OCI-LY3 (cell line): ENCODE data around the gene TNK1.

Experiments
- H2AFZ ChIP-seq: fragments of 200-600, 300-600 bp; shearing (Covaris generic); 2 replicates; pipeline ENCODE4 v1.6.0; 2014; ENCODE audit warnings: antibody characterized with exemption, low read depth, low read length
- H3K27ac ChIP-seq: fragments of 200-600, 300-600 bp; sonication (generic); 2 replicates; pipeline ENCODE4 v1.5.1; 2014; ENCODE audit warnings: mild to moderate bottlenecking, low read length, moderate library complexity, mixed read lengths
- H3K27me3 ChIP-seq: fragments of 200-600, 300-600 bp; sonication (generic); 2 replicates; pipeline ENCODE4 v1.6.1; 2014; ENCODE audit warnings: low read depth, low read length, mixed read lengths
- H3K36me3 ChIP-seq: fragments of 200-600, 300-600 bp; sonication (generic); replicated peaks from 2 replicates; pipeline ENCODE3; 2014; ENCODE audit warnings: low read depth, low read length, mixed read lengths
- H3K4me1 ChIP-seq: fragments of 300-600, 200-600 bp; sonication (generic); 2 replicates; pipeline ENCODE4 v1.6.1; 2014; ENCODE audit warnings: low read length, mixed read lengths
- H3K4me2 ChIP-seq: fragments of 200-600, 300-600 bp; sonication (generic); 2 replicates; pipeline ENCODE4 v1.6.1; 2014; ENCODE audit warnings: low read length, mixed read lengths
- H3K4me3 ChIP-seq: fragments of 300-600, 200-600 bp; sonication (generic); 2 replicates; pipeline ENCODE4 v1.5.1; 2014; ENCODE audit warnings: antibody characterized with exemption, mild to moderate bottlenecking, low read length, moderate library complexity
- H3K79me2 ChIP-seq: fragments of 300-600, 200-600 bp; shearing (Covaris generic); 2 replicates; pipeline ENCODE4 v1.6.1; 2014; ENCODE audit warnings: mild to moderate bottlenecking, low read length, mixed read lengths
- H3K9ac ChIP-seq: fragments of 300-600, 200-600 bp; shearing (Covaris generic); 2 replicates; pipeline ENCODE4 v1.6.0; 2014; ENCODE audit warnings: mild to moderate bottlenecking, low read length, moderate library complexity
- H3K9me3 ChIP-seq: fragments of 200-600, 300-600 bp; shearing (Covaris generic); 2 replicates; pipeline ENCODE4 v1.6.1; 2014; ENCODE audit warnings: low read length, mixed read lengths; ENCODE audit not compliant: insufficient read depth
- H4K20me1 ChIP-seq: fragments of 200-600, 300-600 bp; sonication (generic); 2 replicates; pipeline ENCODE4 v1.6.1; 2016; ENCODE audit warnings: low read length, mixed read lengths; ENCODE audit not compliant: insufficient read depth
- CTCF ChIP-seq: fragments of 200-600, 300-600 bp; sonication (generic); IDR thresholded peaks from 2 replicates; pipeline ENCODE4 v1.5.1; 2014; ENCODE audit warnings: antibody characterized with exemption, low read length, low read depth
- EZH2phosphoT487 ChIP-seq: fragments of 200-600 bp; shearing (Covaris generic); IDR thresholded peaks from 2 replicates; pipeline ENCODE4 v1.6.1; 2018; ENCODE audit warnings: antibody characterized with exemption, mixed run types, low read depth

Gene TNK1

GRCh38 chr17:7417056-7417655 is 36.3 kb downstream of the TNK1 start:
- no peaks in the 10 kb centered on the region for H4K20me1 ChIP-seq
- no peak overlapping the region for H3K9ac ChIP-seq
- H2AFZ ChIP-seq, result no peak overlapping the region
- no peaks in the 10 kb centered on the region for H3K27me3 ChIP-seq
- H3K4me3 ChIP-seq, result no peak overlapping the region
- no peaks in the 10 kb centered on the region for H3K9me3 ChIP-seq
- no peak overlapping the region for H3K4me2 ChIP-seq
- H3K36me3 ChIP-seq, result no peaks in the 10 kb centered on the region
- no peak overlapping the region for H3K27ac ChIP-seq
- no peaks in the 10 kb centered on the region for H3K79me2 ChIP-seq
- no peaks in the 10 kb centered on the region for H3K4me1 ChIP-seq
- TF ChIP-seq CTCF (no peak), EZH2phosphoT487 (no peak)

GRCh38 chr17:7418472-7419152 is 37.7 kb downstream of the TNK1 start:
- H3K9ac ChIP-seq, result no peak overlapping the region
- no peak for TF ChIP-seq CTCF
- TF ChIP-seq EZH2phosphoT487, result no peak

DNA sequence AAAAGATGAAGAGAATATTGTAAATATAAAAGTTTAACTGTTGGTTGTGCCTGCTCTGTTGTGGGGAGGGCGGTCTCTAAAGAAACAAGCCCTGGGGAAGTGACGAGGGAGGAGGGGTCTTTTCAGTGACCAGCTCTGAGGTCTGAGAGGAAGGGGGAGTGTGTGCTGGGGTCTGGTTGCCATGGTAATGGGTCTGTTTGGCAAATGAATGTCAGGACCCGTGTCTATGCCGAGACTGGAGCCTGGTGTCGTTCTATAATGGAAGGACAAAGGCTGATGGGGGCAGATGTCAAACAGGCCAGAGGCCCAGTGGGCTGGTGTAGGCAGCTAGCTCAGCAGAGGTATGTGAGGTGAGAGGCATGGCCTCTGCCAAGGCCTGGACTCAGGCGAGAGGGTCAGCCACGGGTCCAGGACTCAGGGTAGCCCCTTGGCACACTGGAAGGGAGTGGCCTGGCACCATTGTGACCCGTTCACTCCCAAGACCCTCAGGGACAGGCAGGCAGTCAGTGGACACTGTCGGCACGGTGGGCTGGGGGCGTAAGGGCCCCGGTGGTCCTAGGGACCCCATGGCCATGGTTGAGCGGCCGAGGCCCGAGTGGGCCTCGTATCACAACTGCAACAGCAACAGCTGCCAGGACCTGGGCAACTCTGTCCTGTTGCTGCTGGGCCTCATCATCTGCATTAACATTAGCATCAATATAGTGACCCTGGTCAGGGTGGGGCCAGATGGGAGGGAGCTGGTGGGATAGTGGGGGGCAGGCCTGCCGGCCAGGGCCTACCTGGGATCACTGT is 39.1 kb downstream of the TNK1 start, which contains the start of gene SPEM1:
SPEM1 (plus strand) TSS at position 506 of the 792 bp plus-strand sequence; CDS start at position 567, 61 bp downstream.
- Histone ChIP-seq H3K27me3 (no peaks in the 10 kb centered on the region), H3K4me2 (no peak within 1 kb of the TSS), H3K4me3 (no peak within 1 kb of the TSS), H3K36me3 (no peaks in the 10 kb centered on the region), H3K9me3 (no peaks in the 10 kb centered on the region), H3K27ac (no peak within 1 kb of the TSS), H3K4me1 (no peaks in the 10 kb centered on the region), H4K20me1 (no peaks in the 10 kb centered on the region), H3K9ac (no peak within 1 kb of the TSS), H3K79me2 (no peaks in the 10 kb centered on the region), H2AFZ (no peak within 1 kb of the TSS)
- TF ChIP-seq EZH2phosphoT487, result no peak
- no peak for TF ChIP-seq CTCF

More at GRCh38 chr17:7418472-7419152, 37.7 kb downstream of the TNK1 start:
- Histone ChIP-seq H3K36me3 (no peaks in the 10 kb centered on the region), H3K9me3 (no peaks in the 10 kb centered on the region), H2AFZ (no peak overlapping the region), H3K4me2 (no peak overlapping the region), H3K4me1 (no peaks in the 10 kb centered on the region), H3K79me2 (no peaks in the 10 kb centered on the region), H3K27me3 (no peaks in the 10 kb centered on the region), H3K27ac (no peak overlapping the region), H3K4me3 (no peak overlapping the region), H4K20me1 (no peaks in the 10 kb centered on the region)

GRCh38 chr17:7421186-7421585 is 40.3 kb downstream of the TNK1 start:
- H3K4me3 ChIP-seq, result no peak overlapping the region
- H3K4me2 ChIP-seq, result no peak overlapping the region
- no peak for TF ChIP-seq EZH2phosphoT487
- TF ChIP-seq CTCF, result no peak
- H3K79me2 ChIP-seq, result no peaks in the 10 kb centered on the region
- H3K4me1 ChIP-seq, result no peaks in the 10 kb centered on the region
- no peaks in the 10 kb centered on the region for H3K36me3 ChIP-seq
- no peak overlapping the region for H2AFZ ChIP-seq
- no peak overlapping the region for H3K27ac ChIP-seq
- H4K20me1 ChIP-seq, result no peaks in the 10 kb centered on the region
- no peaks in the 10 kb centered on the region for H3K27me3 ChIP-seq
- H3K9me3 ChIP-seq, result no peaks in the 10 kb centered on the region
- no peak overlapping the region for H3K9ac ChIP-seq
